Measurements from ENCODE around the gene ALKBH2.
"Not testable (repeated sequence)": the region's sequence is repeated elsewhere in the genome, so short reads cannot be mapped to it uniquely, and the experiment has no call there.

The ALKBH2 gene

GRCh38 chr12:109069307-109070271, 23.7 kb downstream of the ALKBH2 start:
- in situ Hi-C loops (cut with MboI; ENCODE audit: low sequenced_read_pairs): no loop called here

GRCh38 chr12:109065853-109066193, 27.4 kb downstream of the ALKBH2 start:
- in situ Hi-C loops (cut with MboI; ENCODE audit: low sequenced_read_pairs): no loop called here

GRCh38 chr12:109065154-109065852, 28.0 kb downstream of the ALKBH2 start:
- in situ Hi-C loops (cut with MboI; ENCODE audit: low sequenced_read_pairs): no loop called here

- in situ Hi-C loops (cut with MboI; ENCODE audit: low sequenced_read_pairs): no loop called here
Measured at GRCh38 chr12:109064143-109064542, 29.1 kb downstream of the ALKBH2 start.

GRCh38 chr12:109058773-109059172, 34.5 kb downstream of the ALKBH2 start:
- in situ Hi-C loops (cut with MboI; ENCODE audit: low sequenced_read_pairs): no loop called here

- in situ Hi-C loops (cut with MboI; ENCODE audit: low sequenced_read_pairs): no loop called here
Measured at GRCh38 chr12:109057376-109057775, 35.9 kb downstream of the ALKBH2 start.

- in situ Hi-C loops (cut with MboI; ENCODE audit: low sequenced_read_pairs): no loop called here
Measured at GRCh38 chr12:109056891-109057290, 36.4 kb downstream of the ALKBH2 start.

- in situ Hi-C loops (cut with MboI; ENCODE audit: low sequenced_read_pairs): no loop called here
Measured at GRCh38 chr12:109054520-109054919, 38.8 kb downstream of the ALKBH2 start.

GRCh38 chr12:109054124-109054513, 39.2 kb downstream of the ALKBH2 start:
- in situ Hi-C loops (cut with MboI; ENCODE audit: low sequenced_read_pairs): not testable (repeated sequence)

GRCh38 chr12:109053382-109054123, 39.7 kb downstream of the ALKBH2 start:
- in situ Hi-C loops (cut with MboI; ENCODE audit: low sequenced_read_pairs): no loop called here

GRCh38 chr12:109052414-109053323, 40.6 kb downstream of the ALKBH2 start, which contains the start of gene USP30:
TSS of gene USP30 (plus strand) at chr12:109052576. CDS start at chr12:109052679, 103 bp downstream.
- in situ Hi-C loops (cut with MboI; ENCODE audit: low sequenced_read_pairs): no loop called here

- in situ Hi-C loops (cut with MboI; ENCODE audit: low sequenced_read_pairs): no loop called here
Measured at GRCh38 chr12:109052097-109052413, 41.2 kb downstream of the ALKBH2 start.

GRCh38 chr12:109049794-109050193, 43.5 kb downstream of the ALKBH2 start:
- in situ Hi-C loops (cut with MboI; ENCODE audit: low sequenced_read_pairs): not testable (repeated sequence)

GRCh38 chr12:109048706-109049105, 44.6 kb downstream of the ALKBH2 start:
- in situ Hi-C loops (cut with MboI; ENCODE audit: low sequenced_read_pairs): not testable (repeated sequence)

- in situ Hi-C loops (cut with MboI; ENCODE audit: low sequenced_read_pairs): no loop called here
Measured at GRCh38 chr12:109047081-109047805, 46.0 kb downstream of the ALKBH2 start.

- in situ Hi-C loops (cut with MboI; ENCODE audit: low sequenced_read_pairs): no loop called here
Measured at GRCh38 chr12:109044241-109044640, 49.0 kb downstream of the ALKBH2 start.

Measured in hTERT RPE-1 (cell line).